ENCODE results near the gene TOM1.

DNA sequence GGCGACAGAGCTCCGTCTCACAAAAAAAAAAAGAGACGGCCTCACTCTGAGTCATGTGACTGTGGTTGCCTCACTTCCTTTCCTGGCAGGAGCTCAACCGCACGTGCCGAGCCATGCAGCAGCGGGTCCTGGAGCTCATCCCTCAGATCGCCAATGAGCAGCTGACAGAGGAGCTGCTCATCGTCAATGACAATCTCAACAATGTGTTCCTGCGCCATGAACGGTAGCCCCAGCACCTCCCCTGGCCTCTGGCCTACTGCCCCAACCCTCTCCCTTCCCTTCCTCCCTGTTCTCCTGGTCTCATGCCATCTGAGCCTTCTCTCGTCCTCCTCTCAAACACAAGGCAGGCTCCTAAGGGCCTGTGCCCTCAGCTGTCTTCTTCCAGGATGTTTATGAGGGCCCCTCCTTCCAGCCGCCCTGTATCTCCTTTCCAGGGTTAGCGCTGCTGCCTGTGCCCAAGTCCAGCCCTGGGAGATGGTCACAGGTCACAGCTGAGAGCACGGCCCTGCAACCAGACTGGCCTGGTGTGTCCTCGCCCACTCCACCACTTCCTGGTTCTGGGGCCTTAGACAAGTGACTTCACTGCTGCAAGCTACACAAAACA, 30.7 kb downstream of the TOM1 start:
- TF ChIP-seq, protein P1, sequence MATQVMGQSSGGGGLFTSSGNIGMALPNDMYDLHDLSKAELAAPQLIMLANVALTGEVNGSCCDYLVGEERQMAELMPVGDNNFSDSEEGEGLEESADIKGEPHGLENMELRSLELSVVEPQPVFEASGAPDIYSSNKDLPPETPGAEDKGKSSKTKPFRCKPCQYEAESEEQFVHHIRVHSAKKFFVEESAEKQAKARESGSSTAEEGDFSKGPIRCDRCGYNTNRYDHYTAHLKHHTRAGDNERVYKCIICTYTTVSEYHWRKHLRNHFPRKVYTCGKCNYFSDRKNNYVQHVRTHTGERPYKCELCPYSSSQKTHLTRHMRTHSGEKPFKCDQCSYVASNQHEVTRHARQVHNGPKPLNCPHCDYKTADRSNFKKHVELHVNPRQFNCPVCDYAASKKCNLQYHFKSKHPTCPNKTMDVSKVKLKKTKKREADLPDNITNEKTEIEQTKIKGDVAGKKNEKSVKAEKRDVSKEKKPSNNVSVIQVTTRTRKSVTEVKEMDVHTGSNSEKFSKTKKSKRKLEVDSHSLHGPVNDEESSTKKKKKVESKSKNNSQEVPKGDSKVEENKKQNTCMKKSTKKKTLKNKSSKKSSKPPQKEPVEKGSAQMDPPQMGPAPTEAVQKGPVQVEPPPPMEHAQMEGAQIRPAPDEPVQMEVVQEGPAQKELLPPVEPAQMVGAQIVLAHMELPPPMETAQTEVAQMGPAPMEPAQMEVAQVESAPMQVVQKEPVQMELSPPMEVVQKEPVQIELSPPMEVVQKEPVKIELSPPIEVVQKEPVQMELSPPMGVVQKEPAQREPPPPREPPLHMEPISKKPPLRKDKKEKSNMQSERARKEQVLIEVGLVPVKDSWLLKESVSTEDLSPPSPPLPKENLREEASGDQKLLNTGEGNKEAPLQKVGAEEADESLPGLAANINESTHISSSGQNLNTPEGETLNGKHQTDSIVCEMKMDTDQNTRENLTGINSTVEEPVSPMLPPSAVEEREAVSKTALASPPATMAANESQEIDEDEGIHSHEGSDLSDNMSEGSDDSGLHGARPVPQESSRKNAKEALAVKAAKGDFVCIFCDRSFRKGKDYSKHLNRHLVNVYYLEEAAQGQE (IDR thresholded peaks at IDR 0.05; ENCODE audit: low read depth), result no peak
- no peak for TF ChIP-seq EP300 (IDR thresholded peaks at IDR 0.05; ENCODE audit: borderline replicate concordance)
- no peak for TF ChIP-seq YY1 (IDR thresholded peaks at IDR 0.05; ENCODE audit: low read depth)
- TF ChIP-seq FOXM1 (IDR thresholded peaks at IDR 0.05; ENCODE audit: borderline replicate concordance, low read depth), result no peak
- no peak for TF ChIP-seq CREB1 (IDR thresholded peaks at IDR 0.05; ENCODE audit: low read depth)
